Skeletal muscle cell (primary cell): ENCODE measurements around the gene VAC14.
A peak's percentile ranks its signal among the peaks of the same experiment; 100 is the strongest.

Experiments used
- DNase-seq: peaks from one replicate; pipeline ENCODE4 v3.0.0-alpha.2; 2010; ENCODE audit warnings: low read depth
- H3K4me3 ChIP-seq: 2 replicates; pipeline ENCODE4 v1.5.1; 2011; ENCODE audit warnings: low read depth, mild to moderate bottlenecking, control low read depth, low read length, moderate library complexity

VAC14 gene

DNA sequence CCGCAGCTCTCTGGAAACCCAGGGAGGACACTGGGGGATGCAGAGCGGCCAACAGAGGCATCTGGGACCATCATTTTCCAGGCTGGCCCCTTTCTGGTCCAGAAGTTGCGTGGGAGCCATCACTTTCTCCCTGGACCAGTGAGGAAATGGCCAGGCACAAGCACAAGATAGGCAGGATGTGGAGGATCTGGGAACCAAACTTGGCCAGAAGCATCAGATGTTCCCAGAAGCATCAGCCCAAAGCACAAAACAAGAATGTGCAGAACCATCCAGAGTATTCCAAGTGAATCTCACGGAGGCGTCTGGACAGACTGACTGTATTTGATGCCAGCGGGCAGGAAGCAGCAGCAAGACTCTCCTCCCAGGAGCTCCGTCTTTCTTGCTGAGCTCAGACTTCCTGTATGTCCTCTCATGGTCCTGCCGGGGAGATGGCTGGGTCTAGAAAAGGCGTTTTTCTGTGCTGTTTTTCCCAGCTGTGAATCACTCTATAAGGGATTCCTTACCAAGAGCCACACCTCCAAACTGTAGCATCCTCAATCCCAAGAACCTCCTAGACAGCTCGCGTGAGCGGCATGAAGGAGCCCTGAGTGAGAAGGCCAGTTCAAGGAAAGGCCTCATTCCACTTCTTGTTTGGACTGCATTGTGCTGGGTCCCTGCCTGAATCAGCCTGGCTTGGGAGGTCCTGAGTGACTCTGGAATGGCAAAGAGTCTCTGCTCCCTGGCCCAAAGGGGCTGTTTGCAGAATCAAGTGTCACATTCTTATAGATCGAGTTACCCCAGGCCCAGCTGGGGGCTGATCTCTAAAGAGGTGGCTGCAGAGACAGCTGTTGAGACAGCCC lies 65.6 kb downstream of the VAC14 start:
- DNase-seq: peak; percentile 57
- H3K4me3 ChIP-seq: no peak overlapping the region

DNA sequence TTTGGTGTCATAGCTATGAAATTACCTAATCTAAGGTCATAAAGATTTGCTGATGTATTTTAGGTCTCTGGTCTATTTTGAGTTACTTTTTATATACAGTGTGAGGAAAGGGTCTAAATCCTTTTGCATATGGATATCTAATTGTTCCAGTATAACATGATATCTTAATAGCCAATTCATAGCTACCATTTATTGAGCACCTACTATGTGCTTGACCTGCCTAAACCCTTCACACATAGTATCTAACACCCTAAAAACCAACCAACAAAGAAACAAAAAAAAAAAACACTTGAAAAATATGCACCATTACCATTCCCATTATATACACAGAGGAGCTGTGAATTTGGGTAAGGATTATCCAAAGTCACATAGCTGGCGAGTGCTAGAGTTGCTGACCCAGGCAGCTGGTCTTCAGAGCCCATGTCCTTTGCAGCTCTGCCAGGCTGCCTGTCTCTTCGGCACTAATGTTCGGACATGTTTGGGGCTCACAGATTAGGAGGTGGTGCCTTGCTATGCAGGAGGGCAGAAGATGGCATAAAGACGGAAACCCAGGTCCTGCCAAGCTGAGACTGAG lies 66.3 kb downstream of the VAC14 start:
- DNase-seq: no peak
- H3K4me3 ChIP-seq: no peak overlapping the region

DNA sequence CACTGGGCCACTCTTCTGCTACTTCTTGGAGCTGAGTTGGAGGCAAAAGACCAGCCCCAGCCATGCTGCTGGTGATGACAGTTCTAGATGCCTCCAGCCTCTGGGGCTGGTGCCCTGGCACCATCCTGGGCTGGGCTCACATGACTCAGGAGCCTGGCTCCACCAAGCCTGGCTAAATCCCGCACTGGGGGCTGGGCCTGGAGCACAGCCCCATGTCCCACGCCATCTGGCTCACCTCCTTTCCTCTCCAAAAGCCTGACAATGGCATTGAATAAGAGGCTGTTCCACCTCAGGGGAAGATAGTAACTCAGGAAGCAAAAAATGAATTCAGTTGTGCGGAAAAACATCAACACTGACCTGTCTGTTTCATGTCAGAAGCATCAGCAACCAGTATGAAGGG lies 70.0 kb downstream of the VAC14 start:
- DNase-seq: no peak
- no peak overlapping the region for H3K4me3 ChIP-seq

DNA sequence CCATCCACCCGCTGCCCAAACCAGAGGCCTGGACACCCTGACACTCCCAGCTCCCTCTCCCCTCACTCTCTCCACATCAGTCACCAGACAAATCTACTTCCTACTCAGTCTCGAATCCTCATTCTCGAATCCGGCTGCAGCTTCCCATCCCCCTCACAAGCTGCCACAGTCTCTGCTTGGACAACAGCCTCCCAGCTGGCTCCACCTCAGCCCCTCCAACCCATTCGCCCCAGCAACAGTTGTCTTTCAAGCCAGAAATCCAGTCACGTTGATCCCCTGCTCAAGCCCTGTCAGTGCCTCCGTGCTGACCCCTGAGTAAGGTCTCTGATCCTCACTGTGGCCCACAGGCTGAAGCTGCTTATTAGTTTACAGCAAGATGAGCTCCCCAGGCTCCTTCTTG lies 70.9 kb downstream of the VAC14 start:
- no peak for DNase-seq
- no peak overlapping the region for H3K4me3 ChIP-seq

DNA sequence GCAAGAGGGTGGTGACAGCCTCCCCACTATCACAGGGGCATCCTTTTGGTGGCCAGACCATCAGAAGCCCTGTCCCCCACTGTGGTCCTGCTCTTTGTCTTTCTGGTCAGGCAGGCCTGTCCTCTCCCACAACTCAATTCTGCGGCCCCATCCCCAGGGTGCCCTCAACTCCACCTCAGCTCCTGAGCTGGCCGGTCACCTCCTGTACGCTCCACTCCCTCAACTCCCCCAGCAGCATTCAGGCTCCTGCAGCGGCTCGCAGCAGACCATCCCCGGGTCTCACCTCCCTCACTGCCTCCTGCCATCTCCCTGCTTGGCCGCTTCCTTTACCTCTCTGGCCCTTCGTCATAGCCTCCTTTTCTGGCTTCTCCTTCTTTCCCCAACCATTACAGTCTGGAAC lies 71.7 kb downstream of the VAC14 start:
- no peak overlapping the region for H3K4me3 ChIP-seq
- no peak for DNase-seq

DNA sequence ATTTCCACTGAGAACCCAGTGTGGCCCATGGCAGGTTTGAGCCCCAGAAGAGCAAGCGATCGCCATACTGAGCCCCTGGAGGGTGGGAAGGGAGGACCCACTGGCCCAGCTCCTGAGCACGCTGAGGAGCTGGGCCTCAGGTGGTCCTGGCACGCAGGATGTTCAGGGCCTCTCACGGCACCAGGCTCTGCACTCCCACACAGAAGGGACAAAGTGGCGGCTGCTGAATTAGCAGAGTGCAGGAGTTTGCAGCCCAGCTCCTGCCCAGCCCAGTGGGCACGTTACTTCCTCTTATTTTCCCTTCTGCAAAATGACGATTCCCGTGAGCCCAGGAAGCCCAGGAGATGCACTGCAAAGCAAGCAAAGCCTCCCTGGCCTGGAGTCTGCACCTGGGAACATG lies 72.8 kb downstream of the VAC14 start:
- DNase-seq: no peak
- no peak overlapping the region for H3K4me3 ChIP-seq

DNA sequence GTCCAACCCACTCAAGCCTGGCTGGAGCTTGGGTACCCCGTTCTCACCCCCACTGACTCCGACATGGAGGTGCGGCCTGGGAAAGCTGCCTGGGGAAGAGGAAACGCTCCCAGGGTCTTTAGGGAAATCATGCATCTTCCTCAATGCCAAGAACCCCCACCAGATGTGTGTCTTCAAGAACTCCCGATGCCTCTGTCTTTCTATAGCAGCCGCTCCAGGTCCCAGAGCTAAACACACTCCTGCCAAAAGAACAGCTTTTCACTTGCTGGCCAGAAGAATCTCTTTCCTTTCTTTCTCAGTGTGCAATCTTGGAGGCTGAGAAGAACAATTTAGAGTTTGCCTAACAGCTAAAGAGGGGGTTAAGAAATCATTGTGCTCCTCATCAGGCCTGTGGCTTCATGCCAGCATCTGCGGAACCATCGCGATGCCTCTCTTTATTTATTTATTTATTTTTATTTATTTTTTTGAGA lies 74.0 kb downstream of the VAC14 start:
- H3K4me3 ChIP-seq: no peak overlapping the region
- no peak for DNase-seq

DNA sequence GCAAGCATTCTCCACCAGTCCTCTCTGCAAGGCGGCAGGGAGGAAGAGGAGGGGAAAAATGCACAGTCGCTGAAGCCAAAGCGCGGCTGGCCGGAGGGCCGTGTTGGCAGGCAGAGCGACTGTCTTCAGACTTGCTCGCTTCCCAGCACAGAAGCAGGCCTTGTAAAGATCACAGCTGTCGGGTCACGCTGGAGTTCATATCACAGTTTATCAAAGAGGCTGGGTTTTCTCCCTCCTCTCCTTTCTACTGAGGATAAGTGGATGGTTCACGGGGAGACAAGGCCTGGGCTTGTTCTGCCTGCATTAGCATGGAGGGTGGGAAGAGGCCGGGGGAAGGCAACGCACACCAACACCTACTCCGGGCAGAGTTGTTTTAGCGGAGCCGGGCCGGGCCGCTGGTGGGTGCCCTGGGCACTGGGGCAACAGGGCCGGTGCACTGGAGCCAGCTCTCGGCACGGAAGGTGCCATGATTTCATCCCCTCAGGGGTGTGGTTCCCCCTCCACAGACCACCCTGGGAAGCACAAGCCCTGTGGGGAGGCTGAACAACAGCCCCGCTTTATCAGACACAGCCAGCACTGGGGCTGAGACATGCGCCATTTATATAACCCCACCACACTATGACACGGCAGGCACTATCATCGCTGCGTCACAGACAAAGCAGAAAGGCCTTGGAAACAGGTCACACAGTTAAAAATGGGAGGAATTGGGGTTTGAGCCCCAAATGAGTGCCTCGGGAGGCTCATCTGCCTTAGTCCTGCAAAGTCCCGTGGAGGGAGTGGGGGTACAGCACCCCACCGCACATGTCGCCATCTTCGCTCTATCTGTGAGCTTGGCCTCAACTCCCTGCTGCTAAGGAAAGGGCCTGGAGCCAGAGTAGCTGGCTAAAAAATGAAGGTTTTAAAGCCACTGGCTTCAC lies 74.8 kb downstream of the VAC14 start:
- DNase-seq: no peak
- no peak overlapping the region for H3K4me3 ChIP-seq

DNA sequence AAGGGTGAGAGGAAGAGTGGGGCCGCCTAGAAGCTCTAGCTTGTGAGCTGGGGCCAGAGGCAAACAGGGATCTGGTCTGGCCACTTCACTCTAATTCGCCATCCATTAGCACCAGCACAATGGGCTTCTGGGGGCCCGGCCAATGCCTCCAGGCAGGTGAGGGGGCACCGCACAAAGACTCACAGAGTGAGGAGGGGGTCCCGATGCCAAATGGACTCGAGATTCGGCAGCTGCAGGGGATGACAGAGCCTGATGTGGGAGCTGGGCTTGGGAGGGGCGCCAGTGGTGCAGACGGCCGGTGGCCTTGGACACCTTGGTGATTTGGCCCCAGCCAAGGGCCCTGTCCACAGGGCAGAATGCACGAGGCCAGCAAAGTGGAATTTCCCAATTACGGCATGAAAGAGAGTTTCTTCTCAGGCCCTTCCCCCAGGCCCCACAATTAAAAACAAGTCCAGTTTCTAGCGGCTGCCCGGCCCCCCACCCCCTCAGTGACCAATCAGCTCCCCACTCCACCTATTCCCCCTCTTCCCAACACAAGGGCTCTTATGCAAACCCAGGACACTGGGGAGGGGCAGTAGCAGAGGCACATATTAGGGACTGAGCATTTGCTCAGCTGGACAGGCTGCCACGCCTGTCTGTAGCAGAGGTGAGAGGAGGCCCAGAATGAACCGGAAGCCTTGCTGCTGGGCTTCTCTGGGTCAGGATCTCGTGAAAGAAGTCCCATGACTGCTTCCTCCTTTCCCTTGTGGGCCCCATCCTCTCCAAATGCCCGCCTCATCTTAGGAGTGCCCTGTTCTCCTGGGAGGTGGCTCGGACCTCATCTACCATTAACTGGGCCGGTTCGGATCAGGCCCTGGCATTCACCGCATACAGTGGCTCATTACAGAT lies 75.7 kb downstream of the VAC14 start:
- DNase-seq: no peak
- no peak overlapping the region for H3K4me3 ChIP-seq

DNA sequence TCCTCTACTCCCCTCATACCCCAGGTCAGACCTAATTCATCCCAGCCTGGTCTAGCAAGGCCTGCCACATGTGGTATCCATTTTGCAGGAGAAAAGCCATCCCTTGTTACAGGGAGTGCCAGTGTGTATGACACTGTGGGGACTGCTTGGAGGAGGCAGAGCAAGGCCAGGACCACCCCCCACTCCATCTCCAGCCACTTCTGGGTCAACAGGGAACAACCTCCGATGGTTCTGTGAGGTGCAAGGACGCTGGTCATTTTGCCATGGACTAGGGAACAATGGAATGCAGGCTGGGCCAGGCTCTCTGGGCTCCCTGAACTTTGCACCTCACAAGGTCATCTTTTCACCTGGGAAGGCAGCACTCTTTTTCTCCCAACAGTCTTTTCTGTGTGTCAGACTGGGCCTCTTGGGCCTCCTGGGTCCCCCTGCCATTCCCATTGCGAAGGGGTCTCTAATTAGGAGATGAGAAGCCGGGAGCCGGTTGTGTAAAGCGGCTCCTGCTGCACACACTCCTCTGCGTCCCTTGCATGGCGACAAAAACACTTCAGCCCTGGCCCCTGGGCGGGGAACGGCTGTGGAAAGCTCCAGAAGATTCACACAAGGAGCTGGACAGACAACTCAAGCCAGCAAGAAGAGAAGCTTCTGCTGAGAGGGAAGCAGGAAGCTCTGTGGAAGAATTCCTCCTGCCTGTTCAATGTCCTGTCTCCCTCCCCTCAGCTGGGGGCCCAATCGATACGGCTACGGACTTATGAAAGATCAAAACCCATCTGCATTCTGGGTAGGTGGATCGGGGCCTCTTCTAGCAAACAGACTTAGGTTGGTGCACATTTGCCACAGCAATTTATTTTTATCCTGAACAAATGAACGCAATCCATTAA lies 76.6 kb downstream of the VAC14 start:
- DNase-seq: no peak
- no peak overlapping the region for H3K4me3 ChIP-seq

DNA sequence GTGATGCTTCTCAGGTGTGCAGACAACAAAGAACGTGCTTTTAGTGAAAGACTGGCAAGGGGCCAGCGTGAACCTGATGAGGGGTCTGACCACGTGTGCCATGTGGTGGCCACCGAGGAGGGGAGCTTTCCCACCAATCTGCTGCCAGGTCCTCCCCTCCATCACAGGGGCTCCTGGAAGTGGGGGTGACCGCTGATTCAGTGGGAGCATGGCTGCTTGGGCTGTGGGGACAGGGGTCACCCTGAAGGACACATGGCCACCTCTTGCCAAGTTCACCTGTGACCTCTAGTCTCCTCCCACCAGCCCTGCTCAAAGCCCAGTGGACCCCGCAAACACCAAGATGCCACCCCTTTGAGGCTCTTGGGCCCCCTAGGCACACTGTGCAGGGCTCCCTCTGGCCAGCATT lies 77.2 kb downstream of the VAC14 start:
- H3K4me3 ChIP-seq: no peak overlapping the region
- no peak for DNase-seq

DNA sequence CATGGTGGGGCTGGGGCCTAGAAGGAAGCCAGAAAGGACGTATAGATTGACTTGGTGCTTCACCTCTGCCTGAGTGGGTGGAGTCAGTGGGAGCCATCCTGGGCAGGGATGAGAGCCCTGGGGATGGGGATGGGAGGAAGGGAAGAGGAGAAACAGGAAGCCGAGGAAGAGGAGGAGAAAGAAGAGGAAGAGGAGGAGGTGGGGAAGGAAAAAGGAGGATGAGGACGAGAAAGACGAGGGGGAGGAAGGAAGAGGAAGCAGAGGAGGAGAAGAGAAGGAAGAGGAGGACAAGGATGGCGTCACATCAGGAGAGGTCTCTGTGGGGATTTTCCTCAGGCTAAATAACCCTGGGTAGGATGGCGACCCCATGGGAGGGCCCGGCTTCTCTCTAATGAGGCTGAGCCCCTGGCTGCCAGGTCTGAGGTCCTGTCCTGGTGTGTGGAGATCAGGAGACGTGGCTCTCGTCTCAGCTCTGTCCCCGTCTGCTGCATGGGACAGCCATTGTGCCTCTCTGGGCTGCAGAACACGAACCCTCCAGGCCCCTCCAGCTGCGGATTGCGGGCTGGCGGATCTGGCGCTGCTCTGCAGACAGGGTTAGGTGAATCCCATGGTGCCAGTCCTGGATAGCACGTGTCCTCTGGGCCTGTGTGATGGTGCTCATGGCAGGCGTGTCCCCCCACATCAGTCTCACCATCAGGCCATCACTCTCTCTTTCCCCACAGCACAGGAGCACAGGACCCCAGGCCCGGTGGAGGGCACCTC lies 79.6 kb downstream of the VAC14 start:
- no peak overlapping the region for H3K4me3 ChIP-seq
- DNase-seq: no peak

DNA sequence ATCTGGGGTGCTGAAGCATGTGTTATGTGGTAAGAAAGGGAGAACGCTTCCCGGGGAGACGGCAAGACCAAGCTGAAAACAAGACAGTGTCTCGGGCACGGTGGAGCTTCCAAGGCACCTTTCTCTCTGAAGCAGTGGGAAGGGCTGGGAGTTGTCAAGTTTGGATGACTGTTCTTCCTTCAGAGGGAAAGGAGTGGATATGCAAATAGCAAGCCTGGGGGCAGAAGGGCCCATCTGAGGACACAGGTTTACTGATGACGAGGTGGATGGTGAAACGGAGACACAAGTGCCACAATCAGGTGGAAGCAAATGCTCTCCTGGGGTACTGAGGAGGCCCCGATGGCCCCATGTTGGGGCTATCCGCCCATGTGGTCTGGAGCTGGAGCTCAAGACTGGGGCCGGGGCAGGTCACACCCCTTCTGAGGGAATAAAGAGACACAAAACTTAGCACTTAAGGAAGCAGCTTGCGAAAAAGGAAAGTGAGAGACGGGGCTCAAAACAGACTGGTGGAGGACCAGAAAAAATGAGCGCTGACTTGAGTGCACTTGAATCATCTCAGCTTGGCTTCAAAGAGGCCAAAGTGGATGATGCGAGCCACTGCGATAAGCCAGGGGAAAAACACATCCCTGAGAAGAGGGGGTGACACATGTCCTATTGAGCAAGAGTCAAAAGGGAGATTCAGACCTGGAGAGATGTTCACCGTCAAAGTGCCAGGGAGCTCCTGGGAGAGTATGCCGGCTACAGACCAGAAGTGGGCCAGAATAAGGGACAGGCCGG lies 80.3 kb downstream of the VAC14 start:
- no peak overlapping the region for H3K4me3 ChIP-seq
- no peak for DNase-seq

DNA sequence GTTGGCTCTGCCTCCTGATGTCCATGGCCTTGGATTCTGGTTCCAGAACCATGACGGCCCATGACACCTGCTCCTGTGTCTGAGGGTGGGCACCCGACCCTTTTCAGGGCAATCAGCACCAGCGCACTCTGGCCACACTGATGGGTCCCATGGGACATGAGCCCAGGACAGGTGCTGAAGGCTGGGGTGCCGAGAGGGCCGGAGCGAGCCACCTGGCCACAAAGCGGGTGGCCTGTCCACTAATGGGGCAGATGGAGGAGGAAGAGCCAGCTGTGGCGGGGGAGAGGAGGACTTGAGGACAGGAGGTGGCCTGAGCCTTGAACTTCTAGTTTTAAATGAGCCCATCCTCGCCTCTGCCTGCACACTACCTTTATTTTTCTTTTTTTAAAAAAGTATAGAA lies 83.9 kb downstream of the VAC14 start:
- DNase-seq: no peak
- H3K4me3 ChIP-seq: no peak overlapping the region

DNA sequence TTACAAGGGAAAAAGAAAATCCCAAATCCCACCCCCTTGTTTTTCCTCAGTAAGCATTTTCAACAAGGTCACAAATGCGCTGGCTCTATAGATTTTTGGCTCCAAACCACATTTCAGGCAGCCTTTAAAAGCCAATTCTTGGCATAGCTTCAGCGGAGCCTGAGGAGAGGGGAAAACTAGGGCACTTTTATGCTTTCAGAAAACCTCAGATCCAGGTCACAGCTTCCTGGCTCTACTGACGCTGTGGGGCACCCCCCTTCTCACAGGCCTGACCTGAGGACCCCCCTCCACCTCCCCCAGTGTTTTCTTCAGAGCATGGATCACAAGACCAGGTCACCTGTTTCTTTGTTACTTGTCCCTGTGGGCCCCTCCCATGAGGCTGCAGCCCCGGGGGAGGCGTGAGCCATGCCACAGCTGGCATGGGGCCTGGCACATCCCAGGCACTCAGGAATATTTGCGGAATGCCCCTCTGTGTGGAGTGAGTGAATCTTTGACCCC lies 85.0 kb downstream of the VAC14 start:
- DNase-seq: peak; percentile 39
- no peak overlapping the region for H3K4me3 ChIP-seq

DNA sequence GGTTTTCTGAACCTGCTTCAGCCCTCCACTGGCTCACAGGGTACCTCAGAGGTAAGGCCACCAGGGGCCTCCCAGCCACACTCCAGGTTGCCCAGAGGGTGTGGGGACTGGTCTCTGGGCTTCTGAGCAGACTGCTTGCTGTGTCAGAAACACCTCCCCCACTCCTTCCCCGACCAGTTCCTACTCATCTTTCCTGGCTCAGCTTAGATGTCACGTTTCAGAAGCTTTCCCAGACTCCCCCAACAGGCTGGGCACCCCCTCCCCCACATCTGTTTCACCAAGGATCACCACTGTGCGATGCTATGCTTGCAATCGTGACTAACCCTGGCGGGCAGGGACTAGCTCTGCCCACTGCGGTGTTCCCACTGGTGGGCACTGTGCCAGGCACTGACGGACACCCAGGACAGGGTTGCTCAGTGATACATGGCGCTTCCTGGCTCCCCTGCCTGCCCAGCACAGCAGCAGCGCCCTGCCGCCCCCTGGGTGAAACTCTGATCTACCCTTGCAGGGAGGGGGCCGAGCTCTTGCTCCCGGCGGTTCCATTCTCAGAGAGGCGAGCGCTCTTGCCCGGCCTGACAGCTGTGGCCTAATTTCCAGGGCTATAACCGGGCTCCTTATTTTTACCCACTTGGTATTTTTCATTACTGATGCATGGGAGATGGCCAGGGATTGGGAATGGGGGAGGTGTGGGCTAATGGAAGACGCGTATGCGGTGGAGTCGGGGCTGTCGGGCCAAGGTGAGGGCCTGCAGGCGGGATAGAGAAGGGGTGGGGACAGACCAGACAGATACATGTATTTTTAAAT lies 85.7 kb downstream of the VAC14 start:
- H3K4me3 ChIP-seq: peak overlapping the region; percentile 2
- peak; percentile 98 for DNase-seq
